Calu3 (cell line): ENCODE measurements around the gene HNRNPA0. TPM values are rescaled to one million over a fixed set of nuclear protein-coding genes. Genes with fewer than 3 reads are reported as not detected.

ENCODE experiments used
- BruUV-seq: library from RNA; stranded (reverse); fragments of 400-500 nt; replicated peaks from 2 replicates; lab custom pipeline; 2021; lab: Mats Ljungman, UMichigan
- CTCF ChIA-PET: fragments of 300-600 bp; sonication (Branson Sonifier 250); formaldehyde crosslinking; loops from one replicate; lab custom pipeline; 2022; ENCODE audit warnings: antibody characterized with exemption; lab: Charles Lee
- DNase-seq: peaks from one replicate; pipeline ENCODE4 v3.0.0; 2022
- H3K27ac Mint-ChIP-seq: one replicate; pipeline ENCODE4 v1.8.0; 2022; ENCODE audit warnings: mixed read lengths; ENCODE audit not compliant: unreplicated experiment
- H3K27me3 Mint-ChIP-seq: one replicate; pipeline ENCODE4 v1.8.0; 2022; ENCODE audit warnings: mixed read lengths; ENCODE audit not compliant: unreplicated experiment
- H3K36me3 Mint-ChIP-seq: one replicate; pipeline ENCODE4 v1.8.0; 2022; ENCODE audit warnings: mild to moderate bottlenecking, moderate library complexity, mixed read lengths; ENCODE audit not compliant: insufficient read depth, unreplicated experiment
- H3K4me1 Mint-ChIP-seq: one replicate; pipeline ENCODE4 v1.8.0; 2022; ENCODE audit warnings: mild to moderate bottlenecking, low read depth, mixed read lengths; ENCODE audit not compliant: unreplicated experiment
- H3K4me3 Mint-ChIP-seq: one replicate; pipeline ENCODE4 v1.8.0; 2022; ENCODE audit warnings: mild to moderate bottlenecking, low read depth, moderate library complexity, mixed read lengths; ENCODE audit not compliant: unreplicated experiment
- H3K9me3 Mint-ChIP-seq: one replicate; pipeline ENCODE4 v1.8.0; 2022; ENCODE audit warnings: low read depth, mixed read lengths; ENCODE audit not compliant: unreplicated experiment
- CTCF ChIP-seq: fragments of 200-600 bp; IDR thresholded peaks from one replicate; pipeline ENCODE4 v1.8.0; 2022; ENCODE audit warnings: antibody characterized with exemption; ENCODE audit not compliant: unreplicated experiment
- intact Hi-C: fragments of 100-400 bp; cut with micrococcal nuclease; formaldehyde crosslinking; loops from one replicate; pipeline ENCODE4 v1.10.0; 2022; ENCODE audit not compliant: unreplicated experiment
- total RNA-seq: library from RNA; stranded (reverse); gene quantifications from 2 replicates; pipeline ENCODE4 v1.2.3, GENCODE V29; 2022

The HNRNPA0 gene
- total RNA-seq, 1 experiment from 2014 or later = 42.3 TPM

DNA sequence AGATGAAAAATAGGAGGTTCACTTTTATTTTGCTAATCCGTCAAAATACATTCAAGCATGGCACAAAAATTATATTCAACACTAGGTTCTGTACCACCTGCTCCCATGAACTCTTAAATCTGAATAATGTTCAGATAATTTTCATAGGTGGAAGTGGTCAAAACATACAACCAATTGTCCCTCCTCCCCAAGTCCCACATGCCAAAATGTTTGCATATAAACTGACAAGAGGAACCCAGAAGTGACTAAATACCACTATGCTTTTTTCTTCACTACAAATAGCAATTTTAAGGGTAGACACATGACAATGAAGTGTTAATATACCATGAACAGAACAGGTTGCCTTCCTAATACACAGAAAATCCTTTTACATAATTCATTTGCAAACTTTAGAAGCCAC, 3.7 kb downstream of the HNRNPA0 start:
- H3K4me3 Mint-ChIP-seq = peak overlapping the region; percentile 97
- intact Hi-C loops = no loop called here
- no TSS peak for BruUV-seq
- peak overlapping the region; percentile 19 for H3K27ac Mint-ChIP-seq
- no peaks in the 10 kb centered on the region for H3K27me3 Mint-ChIP-seq
- CTCF ChIA-PET = interaction anchor here (0.9 to 1.7 kb wide), 3 partner anchors 31 to 90 kb away, joined by 3 to 9 read pairs (median 6); no protein-coding TSS in a partner anchor
- no peak for TF ChIP-seq CTCF
- H3K9me3 Mint-ChIP-seq = no peaks in the 10 kb centered on the region
- H3K4me1 Mint-ChIP-seq = peaks cover 8% of the 10 kb centered on the region
- H3K36me3 Mint-ChIP-seq = peaks cover 46% of the 10 kb centered on the region
- DNase-seq = no peak

- H3K4me1 Mint-ChIP-seq = peaks cover 8% of the 10 kb centered on the region
- peaks cover 20% of the 10 kb centered on the region for H3K36me3 Mint-ChIP-seq
- no peaks in the 10 kb centered on the region for H3K9me3 Mint-ChIP-seq
- H3K4me3 Mint-ChIP-seq = no peak overlapping the region
- H3K27ac Mint-ChIP-seq = no peak overlapping the region
- CTCF ChIA-PET = interaction anchor here (1.5 kb wide), 1 partner anchor 88 kb away, joined by 6 read pairs; no protein-coding TSS in a partner anchor
- no TSS peak for BruUV-seq
- TF ChIP-seq CTCF = no peak
- no peak for DNase-seq
- intact Hi-C loops = no loop called here
- no peaks in the 10 kb centered on the region for H3K27me3 Mint-ChIP-seq
Observed at GRCh38 chr5:137747848-137748247, 6.3 kb downstream of the HNRNPA0 start.

- peak; percentile 71 for DNase-seq
- intact Hi-C loops = loop anchor here (1.0 kb wide), 2 partner anchors 83 to 114 kb away; no protein-coding TSS in a partner anchor
- no peaks in the 10 kb centered on the region for H3K36me3 Mint-ChIP-seq
- H3K4me1 Mint-ChIP-seq = no peaks in the 10 kb centered on the region
- no peaks in the 10 kb centered on the region for H3K9me3 Mint-ChIP-seq
- H3K27ac Mint-ChIP-seq = no peak overlapping the region
- no peak overlapping the region for H3K4me3 Mint-ChIP-seq
- H3K27me3 Mint-ChIP-seq = no peaks in the 10 kb centered on the region
- no TSS peak for BruUV-seq
- CTCF ChIA-PET = interaction anchor here (0.6 to 6.4 kb wide), 15 partner anchors 10 to 1066 kb away, joined by 3 to 152 read pairs (median 5); partner anchors contain the start of gene HNRNPA0
- TF ChIP-seq CTCF = peak; percentile 68
Observed at GRCh38 chr5:137743031-137743640, 11.0 kb downstream of the HNRNPA0 start.

GRCh38 chr5:137741718-137742117, 12.4 kb downstream of the HNRNPA0 start:
- Mint-ChIP-seq H3K27me3 (no peaks in the 10 kb centered on the region), H3K36me3 (no peaks in the 10 kb centered on the region), H3K9me3 (no peaks in the 10 kb centered on the region), H3K4me3 (no peak overlapping the region), H3K4me1 (no peaks in the 10 kb centered on the region), H3K27ac (no peak overlapping the region)
- no peak for TF ChIP-seq CTCF
- CTCF ChIA-PET = interaction anchor here (0.9 to 6.4 kb wide), 10 partner anchors 9 to 112 kb away, joined by 3 to 152 read pairs (median 6); no protein-coding TSS in a partner anchor
- intact Hi-C loops = no loop called here
- no peak for DNase-seq
- BruUV-seq = no TSS peak
